Measurements from ENCODE around the gene POLA1.

DNA sequence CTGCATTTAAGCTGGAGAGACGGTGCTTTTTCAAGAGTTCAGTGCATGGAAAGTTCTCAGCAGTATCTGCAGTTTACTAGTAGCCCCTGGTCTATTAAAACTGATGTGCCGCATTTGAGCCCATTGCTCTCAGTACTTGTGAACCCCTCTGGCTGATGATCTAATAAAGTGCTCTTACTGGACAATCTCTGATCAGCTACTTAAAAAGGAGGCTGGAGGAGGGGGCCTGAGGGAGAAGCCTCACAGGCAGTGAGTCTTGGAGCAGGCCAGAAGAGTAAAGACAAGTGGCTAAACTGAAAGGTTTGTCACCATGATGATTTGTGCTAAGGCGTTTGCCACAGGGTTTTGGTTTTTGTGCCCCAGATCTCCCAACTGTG lies 183.6 kb downstream of the POLA1 start:
- TF ChIP-seq POLR2A (IDR thresholded peaks at IDR 0.05; ENCODE audit: low read depth) (no peak), POLR2AphosphoS5 (IDR thresholded peaks at IDR 0.05) (no peak)
- TF ChIP-seq, protein P1, sequence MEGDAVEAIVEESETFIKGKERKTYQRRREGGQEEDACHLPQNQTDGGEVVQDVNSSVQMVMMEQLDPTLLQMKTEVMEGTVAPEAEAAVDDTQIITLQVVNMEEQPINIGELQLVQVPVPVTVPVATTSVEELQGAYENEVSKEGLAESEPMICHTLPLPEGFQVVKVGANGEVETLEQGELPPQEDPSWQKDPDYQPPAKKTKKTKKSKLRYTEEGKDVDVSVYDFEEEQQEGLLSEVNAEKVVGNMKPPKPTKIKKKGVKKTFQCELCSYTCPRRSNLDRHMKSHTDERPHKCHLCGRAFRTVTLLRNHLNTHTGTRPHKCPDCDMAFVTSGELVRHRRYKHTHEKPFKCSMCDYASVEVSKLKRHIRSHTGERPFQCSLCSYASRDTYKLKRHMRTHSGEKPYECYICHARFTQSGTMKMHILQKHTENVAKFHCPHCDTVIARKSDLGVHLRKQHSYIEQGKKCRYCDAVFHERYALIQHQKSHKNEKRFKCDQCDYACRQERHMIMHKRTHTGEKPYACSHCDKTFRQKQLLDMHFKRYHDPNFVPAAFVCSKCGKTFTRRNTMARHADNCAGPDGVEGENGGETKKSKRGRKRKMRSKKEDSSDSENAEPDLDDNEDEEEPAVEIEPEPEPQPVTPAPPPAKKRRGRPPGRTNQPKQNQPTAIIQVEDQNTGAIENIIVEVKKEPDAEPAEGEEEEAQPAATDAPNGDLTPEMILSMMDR (IDR thresholded peaks at IDR 0.05) = no peak
